WTC11 (cell line): ENCODE results near the gene DNAJC17. TPM values are rescaled to one million over a fixed set of nuclear protein-coding genes. Genes with fewer than 3 reads are reported as not detected.

ENCODE experiments used
- ATAC-seq: fragments of 200-7000 bp; cut with Tn5 transposase; 2 replicates; pipeline ENCODE4 v1.10.0; 2021; ENCODE audit warnings: mild to moderate bottlenecking, moderate library complexity
- CTCF ChIA-PET: fragments of 300-600 bp; sonication (Branson Sonifier 250); formaldehyde crosslinking; loops from one replicate; lab custom pipeline; 2021; ENCODE audit warnings: antibody characterized with exemption; lab: Charles Lee
- POLR2A ChIA-PET: fragments of 350-600 bp; sonication (Branson Sonifier 250); formaldehyde crosslinking; loops from one replicate; lab custom pipeline; 2021; ENCODE audit warnings: antibody characterized with exemption; lab: Charles Lee
- DNase-seq: peaks from one replicate; pipeline ENCODE4 v3.0.0; 2021; ENCODE audit warnings: low spot score
- H3K27ac Mint-ChIP-seq: 2 replicates; pipeline ENCODE4 v1.8.0; 2021; ENCODE audit warnings: mixed read lengths
- H3K27me3 Mint-ChIP-seq: 2 replicates; pipeline ENCODE4 v1.8.0; 2021; ENCODE audit warnings: low read depth, mild to moderate bottlenecking, moderate library complexity, mixed read lengths
- H3K36me3 Mint-ChIP-seq: 2 replicates; pipeline ENCODE4 v1.8.0; 2021; ENCODE audit warnings: mixed read lengths
- H3K4me1 Mint-ChIP-seq: 2 replicates; pipeline ENCODE4 v1.8.0; 2022; ENCODE audit warnings: mixed read lengths
- H3K4me3 Mint-ChIP-seq: 2 replicates; pipeline ENCODE4 v1.8.0; 2021; ENCODE audit warnings: mild to moderate bottlenecking, moderate library complexity, mixed read lengths
- H3K9me3 Mint-ChIP-seq: 2 replicates; pipeline ENCODE4 v1.8.0; 2021; ENCODE audit warnings: mixed read lengths
- CDX4 ChIP-seq: fragments of 250-450 bp; sonication (Bioruptor Pico); IDR thresholded peaks from 2 replicates; pipeline ENCODE4 v1.9.0; 2021; ENCODE audit warnings: moderate library complexity, mild to moderate bottlenecking, inconsistent platforms, borderline replicate concordance
- CREM ChIP-seq: sonication (generic); formaldehyde crosslinking; IDR thresholded peaks from 2 replicates; pipeline ENCODE4 v1.8.1; 2022; ENCODE audit warnings: mild to moderate bottlenecking, missing genetic modification reagents, moderate library complexity
- E2F1 ChIP-seq: sonication (generic); formaldehyde crosslinking; IDR thresholded peaks from 2 replicates; pipeline ENCODE4 v1.8.0; 2022; ENCODE audit warnings: mild to moderate bottlenecking, missing genetic modification reagents
- GABPB1 ChIP-seq: sonication (generic); formaldehyde crosslinking; IDR thresholded peaks from 2 replicates; pipeline ENCODE4 v1.8.1; 2023; ENCODE audit warnings: mild to moderate bottlenecking, missing genetic modification reagents
- HMGXB4 ChIP-seq: sonication (generic); formaldehyde crosslinking; IDR thresholded peaks from 2 replicates; pipeline ENCODE4 v1.8.1; 2023; ENCODE audit warnings: mild to moderate bottlenecking, moderate library complexity, missing genetic modification reagents
- NFYB ChIP-seq: sonication (generic); formaldehyde crosslinking; conservative IDR thresholded peaks from 2 replicates; pipeline ENCODE4 v1.8.0; 2022; ENCODE audit warnings: low read depth, missing genetic modification reagents
- NR1H2 ChIP-seq: sonication (generic); formaldehyde crosslinking; IDR thresholded peaks from 2 replicates; pipeline ENCODE4 v1.9.0; 2021; ENCODE audit warnings: mild to moderate bottlenecking, moderate library complexity, missing genetic modification reagents
- NR3C1 ChIP-seq: sonication (generic); formaldehyde crosslinking; conservative IDR thresholded peaks from 2 replicates; pipeline ENCODE4 v1.8.1; 2023; ENCODE audit warnings: low read depth, mild to moderate bottlenecking, missing genetic modification reagents
- PRRX2 ChIP-seq: fragments of 250-450 bp; sonication (Bioruptor Pico); IDR thresholded peaks from 2 replicates; pipeline ENCODE4 v1.8.0; 2021; ENCODE audit warnings: mild to moderate bottlenecking
- SP1 ChIP-seq: sonication (generic); formaldehyde crosslinking; conservative IDR thresholded peaks from 2 replicates; pipeline ENCODE4 v1.8.1; 2022; ENCODE audit warnings: missing genetic modification reagents
- TCF7 ChIP-seq: sonication (generic); formaldehyde crosslinking; IDR thresholded peaks from 2 replicates; pipeline ENCODE4 v1.8.0; 2022; ENCODE audit warnings: mild to moderate bottlenecking, low read depth, missing genetic modification reagents, moderate library complexity
- ZBTB43 ChIP-seq: sonication (generic); formaldehyde crosslinking; IDR thresholded peaks from 2 replicates; pipeline ENCODE4 v1.8.1; 2023; ENCODE audit warnings: mild to moderate bottlenecking, missing genetic modification reagents
- ZNF396 ChIP-seq: fragments of 250-450 bp; sonication (Bioruptor Pico); IDR thresholded peaks from 2 replicates; pipeline ENCODE4 v1.8.0; 2021; ENCODE audit warnings: mild to moderate bottlenecking, moderate library complexity, borderline replicate concordance
- ZNF416 ChIP-seq: fragments of 250-450 bp; sonication (Bioruptor Pico); IDR thresholded peaks from 2 replicates; pipeline ENCODE4 v1.9.0; 2021; ENCODE audit warnings: mild to moderate bottlenecking, inconsistent platforms
- total RNA-seq: library from RNA; stranded (reverse); gene quantifications from 3 replicates; pipeline ENCODE4 v1.2.3, GENCODE V29; 2021
- TF ChIP-seq, protein P1 (sequence below): sonication (generic); formaldehyde crosslinking; IDR thresholded peaks from 2 replicates; pipeline ENCODE4 v1.8.1; 2022; ENCODE audit warnings: low read depth, mild to moderate bottlenecking, moderate library complexity, missing genetic modification reagents, borderline replicate concordance
- TF ChIP-seq, protein P2 (sequence below): sonication (generic); formaldehyde crosslinking; IDR thresholded peaks from 2 replicates; pipeline ENCODE4 v1.8.1; 2023; ENCODE audit warnings: mild to moderate bottlenecking, missing genetic modification reagents, moderate library complexity

The DNAJC17 gene
- total RNA-seq, 1 experiment from 2014 or later, result 49.8 TPM

- Mint-ChIP-seq H3K27ac (no peak overlapping the region), H3K4me1 (no peaks in the 10 kb centered on the region), H3K4me3 (no peak overlapping the region), H3K9me3 (no peaks in the 10 kb centered on the region), H3K27me3 (no peaks in the 10 kb centered on the region), H3K36me3 (peaks cover 7% of the 10 kb centered on the region; the same call in 1 of the 2 replicates)
- CTCF ChIA-PET, result interaction anchor here (0.9 to 3.1 kb wide), 11 partner anchors 8 to 147 kb away, joined by 3 to 38 read pairs (median 10); partner anchors contain the start of genes DNAJC17, VPS18 and ZFYVE19
- POLR2A ChIA-PET, result interaction anchor here (0.6 to 1.1 kb wide), 3 partner anchors 14 to 52 kb away, joined by 3 to 4 read pairs (median 3); no protein-coding TSS in a partner anchor
- DNase-seq (no peak), ATAC-seq (no peak)
- TF ChIP-seq ZNF396 (no peak), SP1 (no peak), NFYB (CRISPR knock-in tag) (no peak), CREM (CRISPR knock-in tag) (no peak), E2F1 (CRISPR knock-in tag) (no peak), NR1H2 (CRISPR knock-in tag) (no peak), NR3C1 (CRISPR knock-in tag) (no peak), HMGXB4 (CRISPR knock-in tag) (no peak), PRRX2 (CRISPR knock-in tag) (no peak), ZNF416 (CRISPR knock-in tag) (no peak), TCF7 (no peak), ZBTB43 (CRISPR knock-in tag) (no peak)
- TF ChIP-seq, protein P1, sequence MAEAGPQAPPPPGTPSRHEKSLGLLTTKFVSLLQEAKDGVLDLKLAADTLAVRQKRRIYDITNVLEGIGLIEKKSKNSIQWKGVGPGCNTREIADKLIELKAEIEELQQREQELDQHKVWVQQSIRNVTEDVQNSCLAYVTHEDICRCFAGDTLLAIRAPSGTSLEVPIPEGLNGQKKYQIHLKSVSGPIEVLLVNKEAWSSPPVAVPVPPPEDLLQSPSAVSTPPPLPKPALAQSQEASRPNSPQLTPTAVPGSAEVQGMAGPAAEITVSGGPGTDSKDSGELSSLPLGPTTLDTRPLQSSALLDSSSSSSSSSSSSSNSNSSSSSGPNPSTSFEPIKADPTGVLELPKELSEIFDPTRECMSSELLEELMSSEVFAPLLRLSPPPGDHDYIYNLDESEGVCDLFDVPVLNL (CRISPR knock-in tag), result no peak
- TF ChIP-seq, protein P2, sequence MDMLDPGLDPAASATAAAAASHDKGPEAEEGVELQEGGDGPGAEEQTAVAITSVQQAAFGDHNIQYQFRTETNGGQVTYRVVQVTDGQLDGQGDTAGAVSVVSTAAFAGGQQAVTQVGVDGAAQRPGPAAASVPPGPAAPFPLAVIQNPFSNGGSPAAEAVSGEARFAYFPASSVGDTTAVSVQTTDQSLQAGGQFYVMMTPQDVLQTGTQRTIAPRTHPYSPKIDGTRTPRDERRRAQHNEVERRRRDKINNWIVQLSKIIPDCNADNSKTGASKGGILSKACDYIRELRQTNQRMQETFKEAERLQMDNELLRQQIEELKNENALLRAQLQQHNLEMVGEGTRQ (CRISPR knock-in tag), result no peak
These were observed 59.3 kb downstream of the DNAJC17 start for GRCh38 chr15:40747685-40748631.

- H3K27ac Mint-ChIP-seq, result no peak overlapping the region
- ATAC-seq (peak; percentile 14; the same call in 1 of the 2 replicates), DNase-seq (no peak)
- ChIA-PET CTCF (interaction anchor here (0.6 to 3.1 kb wide), 33 partner anchors 9 to 202 kb away, joined by 3 to 38 read pairs (median 5); partner anchors contain the start of genes DNAJC17, GCHFR, SPINT1 and VPS18), POLR2A (interaction anchor here (0.6 to 1.1 kb wide), 8 partner anchors 15 to 147 kb away, joined by 3 to 7 read pairs (median 3); partner anchors contain the start of genes DNAJC17, SPINT1, VPS18 and ZFYVE19)
- H3K4me3 Mint-ChIP-seq, result no peak overlapping the region
- no peaks in the 10 kb centered on the region for H3K9me3 Mint-ChIP-seq
- H3K27me3 Mint-ChIP-seq, result no peaks in the 10 kb centered on the region
- H3K36me3 Mint-ChIP-seq, result peaks cover 13% of the 10 kb centered on the region
- H3K4me1 Mint-ChIP-seq, result no peaks in the 10 kb centered on the region
- 0 out of 2 replicates have a peak, but pooled peaks have one; percentile 28 for TF ChIP-seq GABPB1 (CRISPR knock-in tag)
- TF ChIP-seq CDX4 (CRISPR knock-in tag), result no peak
These were observed 60.3 kb downstream of the DNAJC17 start for GRCh38 chr15:40746916-40747418.
